Stromal cell of bone marrow (primary cell): Measurements from ENCODE around the gene ZFX.
"Not testable (repeated sequence)": the region's sequence is repeated elsewhere in the genome, so short reads cannot be mapped to it uniquely, and the experiment has no call there.

Experiments used
- DNase-seq: peaks from one replicate; pipeline ENCODE4 v3.0.0-alpha.2; 2012; ENCODE audit warnings: low read depth

ZFX gene

GRCh38 chrX:24153178-24153795, 3.8 kb downstream of the ZFX start:
- DNase-seq: no peak

- DNase-seq: no peak
These were observed 4.3 kb downstream of the ZFX start for GRCh38 chrX:24153796-24154189.

DNA sequence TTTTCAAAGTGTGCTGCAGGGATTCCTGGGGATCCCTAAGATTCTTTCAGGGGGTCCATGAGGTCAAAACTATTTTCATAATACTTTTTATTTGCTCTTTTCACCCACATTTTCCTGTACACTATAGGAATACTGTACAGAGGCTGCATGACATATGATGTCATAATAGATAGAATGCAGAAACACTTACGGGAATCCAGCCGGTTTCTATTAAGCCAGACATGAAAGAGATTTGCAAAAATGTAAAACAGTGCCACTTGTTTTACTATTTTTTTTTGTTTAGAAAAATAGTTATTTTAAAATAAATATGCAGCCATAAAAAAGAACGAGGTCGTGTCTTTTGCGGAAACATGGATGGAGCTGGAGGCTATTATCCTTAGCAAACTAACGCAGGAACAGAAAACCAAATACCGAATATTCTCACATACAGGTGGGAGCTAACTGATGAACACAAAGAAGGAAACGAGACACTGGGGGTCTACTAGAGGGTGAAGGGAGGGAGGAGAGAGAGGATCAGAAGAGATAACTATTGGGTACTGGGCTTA, 5.0 kb downstream of the ZFX start:
- DNase-seq: no peak

GRCh38 chrX:24155747-24156146, 6.2 kb downstream of the ZFX start:
- not testable (repeated sequence) for DNase-seq

- DNase-seq: no peak
These were observed 6.6 kb downstream of the ZFX start for GRCh38 chrX:24156177-24156576.

- DNase-seq: no peak
These were observed 9.4 kb downstream of the ZFX start for GRCh38 chrX:24158881-24159280.

GRCh38 chrX:24166078-24166477, 16.5 kb downstream of the ZFX start:
- DNase-seq: no peak

GRCh38 chrX:24167719-24168472, 18.4 kb downstream of the ZFX start:
- DNase-seq: no peak

GRCh38 chrX:24168807-24169206, 19.3 kb downstream of the ZFX start:
- DNase-seq: no peak

GRCh38 chrX:24169211-24169610, 19.7 kb downstream of the ZFX start:
- DNase-seq: no peak

DNA sequence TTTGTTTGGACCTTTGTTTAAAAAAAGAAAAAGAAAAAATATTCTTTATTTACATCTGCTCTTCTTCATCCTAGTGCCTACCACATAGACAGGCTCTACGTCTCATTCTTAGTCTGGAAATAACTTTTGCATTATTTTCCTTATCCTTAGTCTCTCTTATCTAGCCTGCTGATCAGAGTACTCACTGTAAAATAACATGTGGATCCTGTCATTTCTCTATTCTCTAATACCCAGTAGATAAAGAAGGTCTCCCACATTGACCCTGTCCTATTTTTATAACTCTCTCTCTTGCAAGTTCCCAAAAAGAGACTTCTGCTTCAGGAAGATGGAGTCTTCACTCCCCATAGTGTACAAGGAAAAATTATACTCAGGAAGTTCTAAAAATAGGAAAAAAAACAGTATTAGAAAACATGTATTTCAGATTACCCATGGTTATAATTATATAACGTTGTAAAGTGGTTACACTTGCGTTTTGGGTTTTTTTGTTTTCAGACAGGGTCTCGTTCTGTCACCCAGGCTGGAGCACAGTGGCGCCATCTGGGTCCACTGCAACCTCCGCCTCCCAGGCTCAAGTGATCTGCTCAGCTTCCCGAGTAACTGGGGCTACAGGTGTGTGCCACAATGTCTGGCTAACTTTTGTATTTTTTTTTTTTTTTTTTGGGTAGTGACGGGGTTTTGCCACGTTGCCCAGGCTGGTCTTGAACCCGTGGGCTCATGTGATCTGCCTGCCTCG, 23.8 kb downstream of the ZFX start:
- no peak for DNase-seq

GRCh38 chrX:24175276-24175675, 25.7 kb downstream of the ZFX start:
- no peak for DNase-seq

DNA sequence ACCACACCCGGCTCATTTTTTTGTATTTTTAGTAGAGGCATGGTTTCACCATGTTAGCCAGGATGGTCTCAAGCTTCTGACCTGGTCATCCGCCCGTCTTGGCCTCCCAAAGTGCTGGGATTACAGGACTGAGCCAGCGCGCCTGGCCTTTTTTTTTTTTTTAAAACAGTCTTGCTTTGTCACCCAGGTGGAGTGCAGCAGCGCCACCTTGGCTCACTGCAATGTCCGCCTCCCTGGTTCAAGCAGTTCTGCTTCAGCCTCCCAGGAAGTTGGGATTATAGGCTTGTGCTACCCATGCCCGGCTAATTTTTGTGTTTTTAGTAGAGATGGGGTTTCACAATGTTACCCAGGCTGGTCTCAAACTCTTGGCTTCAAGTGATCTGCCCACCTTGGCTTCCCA, 28.9 kb downstream of the ZFX start:
- DNase-seq: no peak

DNA sequence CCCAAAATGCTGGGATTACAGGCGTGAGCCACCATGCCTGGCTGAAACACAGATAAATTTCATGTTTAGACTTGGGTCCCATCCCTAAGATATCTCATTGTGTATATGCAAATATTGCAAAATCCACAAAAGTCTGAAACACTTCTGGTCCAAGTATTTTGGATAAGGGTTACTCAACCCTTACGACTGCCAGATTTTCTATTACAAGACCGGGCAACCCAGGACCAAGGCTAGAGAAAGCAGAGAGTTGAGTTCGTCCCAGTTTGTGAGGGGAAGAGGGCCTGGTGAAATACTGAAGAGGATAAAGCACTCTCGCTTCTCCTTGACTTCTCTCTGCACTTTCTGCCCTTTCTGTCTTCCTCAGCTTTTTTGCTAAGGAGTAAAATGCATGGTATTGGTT, 34.5 kb downstream of the ZFX start:
- no peak for DNase-seq

DNA sequence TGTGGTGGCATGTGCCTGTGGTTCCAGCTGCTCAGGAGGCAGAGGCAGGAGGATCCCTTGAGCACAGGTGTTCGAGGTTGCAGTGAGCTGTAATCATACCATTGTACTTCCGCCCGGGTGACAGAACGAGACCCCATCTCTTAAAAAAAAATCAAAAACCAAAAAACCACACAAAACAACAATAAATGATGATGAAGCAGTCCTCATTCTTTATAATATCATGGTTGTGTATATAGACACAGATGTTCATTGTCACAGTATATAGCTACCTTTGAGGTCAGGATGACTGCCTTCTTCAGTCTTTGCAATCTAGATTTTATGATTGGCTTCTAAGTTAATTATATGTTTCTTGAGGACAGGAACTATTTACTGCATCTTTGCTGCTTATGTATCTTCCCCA, 37.0 kb downstream of the ZFX start:
- no peak for DNase-seq

DNA sequence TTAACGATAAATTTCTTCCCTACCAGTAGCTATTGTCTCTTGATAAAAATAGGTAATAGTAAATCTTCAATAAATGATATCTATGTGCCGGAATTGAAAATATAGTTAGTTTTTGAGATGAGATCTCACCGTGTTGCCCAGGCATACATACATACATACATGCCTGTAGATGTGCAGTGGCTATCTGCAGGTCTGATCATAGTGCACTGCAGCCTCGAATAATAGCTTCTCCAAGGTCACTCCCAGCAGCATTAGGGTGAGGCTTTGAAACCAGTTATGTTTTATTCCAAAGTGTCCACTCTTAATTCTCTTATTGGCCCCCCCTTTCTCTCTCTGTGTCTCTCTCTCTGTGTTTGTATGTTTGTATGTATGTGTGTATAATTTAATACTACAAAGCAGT, 37.5 kb downstream of the ZFX start:
- no peak for DNase-seq

- DNase-seq: no peak
These were observed 40.0 kb downstream of the ZFX start for GRCh38 chrX:24189490-24189889.

- no peak for DNase-seq
These were observed 41.1 kb downstream of the ZFX start for GRCh38 chrX:24190500-24191156.

DNA sequence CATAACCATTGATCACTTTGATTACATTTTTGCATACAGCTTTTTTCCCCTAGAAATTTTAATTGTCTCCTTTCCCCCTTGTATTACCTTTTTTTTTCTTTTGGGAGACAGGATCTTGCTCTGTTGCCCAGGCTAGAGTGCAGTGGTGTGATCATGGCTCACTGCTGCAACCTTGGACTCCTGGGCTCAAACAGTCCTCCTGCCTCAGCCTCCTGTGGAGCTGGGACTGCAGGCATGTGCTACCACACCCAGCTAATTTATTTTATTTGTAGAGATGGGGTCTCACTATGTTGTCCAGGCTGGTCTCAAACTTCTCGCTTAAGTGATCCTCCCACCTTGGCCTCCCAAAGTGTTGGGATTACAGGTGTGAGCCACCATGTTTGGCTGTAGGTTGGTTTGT, 47.0 kb downstream of the ZFX start:
- DNase-seq: no peak

DNA sequence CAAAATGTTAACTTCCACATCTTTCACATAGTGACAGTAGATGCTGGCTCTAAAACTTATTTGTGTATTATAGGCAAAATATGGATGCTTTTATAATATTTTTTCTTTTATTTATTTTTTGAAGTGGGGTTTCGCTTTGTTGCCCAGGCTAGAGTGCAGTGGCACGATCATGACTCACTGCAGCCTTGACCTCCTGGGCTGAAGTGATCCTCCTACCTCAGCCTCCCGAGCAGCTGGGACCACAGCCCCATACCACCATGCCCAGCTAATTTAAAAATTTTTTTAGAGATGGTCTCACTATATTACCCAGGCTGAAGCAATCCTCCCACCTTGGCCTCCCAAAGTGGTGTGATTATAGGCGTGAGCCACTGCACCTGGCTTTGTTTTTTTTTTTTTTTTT, 48.6 kb downstream of the ZFX start:
- DNase-seq: no peak

DNA sequence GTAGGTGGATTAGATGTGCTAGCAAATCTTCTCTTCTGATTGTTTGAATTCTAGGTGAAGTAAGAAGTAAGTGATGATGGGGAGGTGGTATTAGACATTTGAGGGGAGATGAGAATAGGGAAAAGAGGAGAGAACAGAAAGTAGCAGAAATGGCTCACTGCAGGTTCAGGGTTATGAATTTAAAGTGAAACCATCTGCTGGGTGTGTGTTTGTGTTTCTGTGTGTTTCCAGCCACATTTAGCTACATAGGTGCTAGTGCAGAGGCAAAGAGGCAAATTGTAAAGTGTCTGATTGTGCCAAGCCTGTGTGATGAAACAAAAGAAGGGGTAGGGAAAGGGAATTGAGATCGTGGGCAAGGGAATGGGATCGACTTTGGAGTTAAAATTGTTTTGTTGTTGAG, 50.6 kb downstream of the ZFX start:
- DNase-seq: no peak

GRCh38 chrX:24201216-24201615, 51.7 kb downstream of the ZFX start:
- no peak for DNase-seq
